H1 (cell line): ENCODE measurements around the gene CACFD1. TPM values are rescaled to one million over a fixed set of nuclear protein-coding genes. Genes with fewer than 3 reads are reported as not detected.

Source experiments
- CTCF ChIA-PET: fragments of 300-600 bp; sonication (Branson Sonifier 250); formaldehyde crosslinking; loops from one replicate; lab custom pipeline; 2021; ENCODE audit not compliant: partially characterized antibody; lab: Charles Lee
- POLR2A ChIA-PET: fragments of 300-600 bp; sonication (Branson Sonifier 250); formaldehyde crosslinking; loops from one replicate; lab custom pipeline; 2021; ENCODE audit warnings: inconsistent platforms; ENCODE audit not compliant: partially characterized antibody; lab: Charles Lee
- DNase-seq, 2 experiments: peaks; one replicate each; pipeline versions ENCODE4 v3.0.0 to v3.0.0-alpha.2; 2010 to 2022; ENCODE audit warnings: low spot score in 2 of 2, low read depth in 1 of 2, mixed read lengths in 1 of 2
- FAIRE-seq: peaks from 2 replicates; lab custom pipeline; 2011; peaks lifted over from hg19 to GRCh38; lab: Jason Lieb, UNC
- H2AFZ ChIP-seq: 2 replicates; pipeline ENCODE4 v1.8.1; 2012; ENCODE audit warnings: low read length, inconsistent platforms
- H2AK5ac ChIP-seq: 2 replicates; pipeline ENCODE4 v1.6.1; 2013; ENCODE audit warnings: low read depth, low read length
- H2BK120ac ChIP-seq: replicated peaks from 2 replicates; pipeline ENCODE3; 2013; ENCODE audit warnings: low read depth, low read length, inconsistent platforms
- H2BK12ac ChIP-seq: 2 replicates; pipeline ENCODE4 v1.6.1; 2013; ENCODE audit warnings: low read depth, low read length
- H2BK15ac ChIP-seq: 2 replicates; pipeline ENCODE4 v1.6.1; 2013; ENCODE audit warnings: low read length
- H2BK20ac ChIP-seq: 2 replicates; pipeline ENCODE4 v1.6.1; 2013; ENCODE audit warnings: low read length
- H2BK5ac ChIP-seq: 2 replicates; pipeline ENCODE4 v1.6.1; 2013; ENCODE audit warnings: low read depth, low read length
- H3K14ac ChIP-seq: 2 replicates; pipeline ENCODE4 v1.6.1; 2013; ENCODE audit warnings: inconsistent platforms; ENCODE audit not compliant: insufficient read length
- H3K18ac ChIP-seq: 2 replicates; pipeline ENCODE4 v1.6.1; 2013; ENCODE audit warnings: low read length; ENCODE audit errors: extremely low read depth
- H3K23ac ChIP-seq: 2 replicates; pipeline ENCODE4 v1.6.1; 2013; ENCODE audit warnings: inconsistent platforms; ENCODE audit not compliant: insufficient read length
- H3K23me2 ChIP-seq: 2 replicates; pipeline ENCODE4 v1.6.1; 2013; ENCODE audit warnings: low read depth, low read length
- H3K27ac ChIP-seq: 2 replicates; pipeline ENCODE4 v1.6.1; 2011; ENCODE audit warnings: low read depth, low read length, inconsistent platforms
- H3K27me3 ChIP-seq, 4 experiments: replicated peaks in 1 of 4; 1 replicate in 1 of 4; 2 replicates in 3 of 4; pipeline versions ENCODE4 v1.6.1 to v1.8.1; 2011 to 2013; ENCODE audit warnings: low read length in 3 of 4, mild to moderate bottlenecking in 3 of 4, inconsistent platforms in 2 of 4, mixed read lengths in 2 of 4, moderate library complexity in 1 of 4; ENCODE audit not compliant: control insufficient read depth in 3 of 4, insufficient read depth in 3 of 4; ENCODE audit errors: extremely low read depth in 1 of 4
- H3K36me3 ChIP-seq, 4 experiments: 2 replicates each; pipeline versions ENCODE4 v1.6.1 to v1.8.1; 2011 to 2013; ENCODE audit warnings: mild to moderate bottlenecking in 4 of 4, low read length in 3 of 4, moderate library complexity in 2 of 4, control low read depth in 1 of 4, inconsistent platforms in 1 of 4; ENCODE audit not compliant: insufficient read depth in 4 of 4, control insufficient read depth in 2 of 4
- H3K4ac ChIP-seq: replicated peaks from 2 replicates; pipeline ENCODE3; 2013; ENCODE audit warnings: low read length, low read depth, mixed read lengths, inconsistent platforms; ENCODE audit not compliant: insufficient read length
- H3K4me1 ChIP-seq, 4 experiments: replicated peaks in 1 of 4; 1 replicate in 1 of 4; 2 replicates in 3 of 4; pipeline versions ENCODE4 v1.6.1 to v1.8.1; 2011 to 2013; ENCODE audit warnings: low read length in 3 of 4, inconsistent platforms in 2 of 4, mixed read lengths in 1 of 4; ENCODE audit not compliant: insufficient read depth in 4 of 4, control insufficient read depth in 3 of 4
- H3K4me2 ChIP-seq, 2 experiments: 2 replicates each; pipeline versions ENCODE4 v1.6.1 to v1.8.1; 2011 to 2013; ENCODE audit warnings: low read depth in 2 of 2, low read length in 2 of 2, control low read depth in 1 of 2, inconsistent platforms in 1 of 2, mild to moderate bottlenecking in 1 of 2; ENCODE audit not compliant: insufficient read depth in 1 of 2
- H3K4me3 ChIP-seq, 4 experiments: fragments of 200-600, 300-600 bp in 1 of 4; sonication (generic), shearing (Covaris generic), sonication (Bioruptor Twin) in 1 of 4; 2 replicates each; pipeline versions ENCODE4 v1.5.1 to v1.8.1; 2011 to 2016; ENCODE audit warnings: low read length in 4 of 4, low read depth in 3 of 4, control low read depth in 2 of 4, inconsistent platforms in 2 of 4, mild to moderate bottlenecking in 2 of 4, mixed read lengths in 1 of 4, moderate library complexity in 1 of 4; ENCODE audit not compliant: insufficient read depth in 2 of 4; ENCODE audit errors: extremely low read depth in 1 of 4
- H3K56ac ChIP-seq: replicated peaks from 2 replicates; pipeline ENCODE3; 2013; ENCODE audit warnings: low read depth, mild to moderate bottlenecking, mixed read lengths, low read length, inconsistent platforms; ENCODE audit not compliant: insufficient read length
- H3K79me1 ChIP-seq: 2 replicates; pipeline ENCODE4 v1.6.1; 2013; ENCODE audit warnings: low read depth, low read length, control low read depth
- H3K79me2 ChIP-seq, 2 experiments: 2 replicates each; pipeline versions ENCODE4 v1.6.1 to v1.8.1; 2012 to 2013; ENCODE audit warnings: low read length in 2 of 2, mild to moderate bottlenecking in 2 of 2, inconsistent platforms in 1 of 2; ENCODE audit not compliant: insufficient read depth in 2 of 2, control insufficient read depth in 1 of 2
- H3K9ac ChIP-seq, 4 experiments: replicated peaks in 1 of 4; 1 replicate in 1 of 4; 2 replicates in 3 of 4; pipeline versions ENCODE4 v1.6.1 to v1.8.1; 2011 to 2013; ENCODE audit warnings: low read depth in 3 of 4, low read length in 3 of 4, control low read depth in 2 of 4, mild to moderate bottlenecking in 2 of 4, moderate library complexity in 2 of 4, inconsistent platforms in 1 of 4; ENCODE audit errors: extremely low read depth in 1 of 4
- H3K9me3 ChIP-seq, 2 experiments: 2 replicates each; pipeline versions ENCODE4 v1.6.1 to v1.8.1; 2012 to 2013; ENCODE audit warnings: mild to moderate bottlenecking in 2 of 2, moderate library complexity in 2 of 2, control low read depth in 1 of 2, inconsistent platforms in 1 of 2, low read depth in 1 of 2, low read length in 1 of 2, mixed read lengths in 1 of 2; ENCODE audit not compliant: insufficient read depth in 2 of 2
- H4K20me1 ChIP-seq, 2 experiments: replicated peaks in 1 of 2; 2 replicates each; pipeline versions ENCODE3 to v1.8.1; 2011 to 2013; ENCODE audit warnings: inconsistent platforms in 2 of 2, low read length in 2 of 2, mild to moderate bottlenecking in 1 of 2; ENCODE audit not compliant: insufficient read depth in 2 of 2, control insufficient read depth in 1 of 2
- H4K5ac ChIP-seq: 2 replicates; pipeline ENCODE4 v1.6.1; 2013; ENCODE audit warnings: low read length, low read depth, mixed read lengths, inconsistent platforms; ENCODE audit not compliant: insufficient read length
- H4K8ac ChIP-seq: 2 replicates; pipeline ENCODE4 v1.8.0; 2013; ENCODE audit warnings: mild to moderate bottlenecking, moderate library complexity, low read length, inconsistent platforms; ENCODE audit not compliant: insufficient read depth; ENCODE audit errors: extremely low read depth
- H4K91ac ChIP-seq: replicated peaks from 2 replicates; pipeline ENCODE3; 2013; ENCODE audit warnings: low read length, mixed read lengths, inconsistent platforms; ENCODE audit not compliant: insufficient read length
- ATF3 ChIP-seq: IDR thresholded peaks from 2 replicates; pipeline ENCODE4 v1.6.1; 2011; ENCODE audit warnings: low read depth, mild to moderate bottlenecking, low read length; ENCODE audit not compliant: insufficient read depth
- CTBP2 ChIP-seq: IDR thresholded peaks from 2 replicates; pipeline ENCODE4 v1.7.0; 2011; ENCODE audit warnings: borderline replicate concordance, mild to moderate bottlenecking, moderate library complexity, mixed read lengths, low read length; ENCODE audit not compliant: insufficient read depth, insufficient read length
- EP300 ChIP-seq, 2 experiments: IDR thresholded peaks; 1 replicate in 1 of 2; 2 replicates in 1 of 2; pipeline ENCODE4 v1.6.1; 2011 to 2012; ENCODE audit warnings: low read depth in 2 of 2, low read length in 2 of 2, mild to moderate bottlenecking in 2 of 2, borderline replicate concordance in 1 of 2, inconsistent platforms in 1 of 2, moderate library complexity in 1 of 2
- FOSL1 ChIP-seq: IDR thresholded peaks from 2 replicates; pipeline ENCODE4 v1.6.1; 2011; ENCODE audit warnings: mild to moderate bottlenecking, low read depth, low read length, moderate library complexity; ENCODE audit not compliant: insufficient read depth
- KDM1A ChIP-seq: fragments of 200-600, 300-600 bp; sonication (generic); IDR thresholded peaks from 2 replicates; pipeline ENCODE4 v1.7.1; 2016; ENCODE audit warnings: mild to moderate bottlenecking, low read length, borderline replicate concordance
- KDM4A ChIP-seq: IDR thresholded peaks from one replicate; pipeline ENCODE4 v1.7.1; 2012; ENCODE audit warnings: low read depth, mild to moderate bottlenecking, moderate library complexity, low read length, inconsistent platforms; ENCODE audit not compliant: severe bottlenecking
- MAFK ChIP-seq: IDR thresholded peaks from 2 replicates; pipeline ENCODE4 v1.6.1; 2012; ENCODE audit warnings: low read depth, mild to moderate bottlenecking, improper control_type of control experiment, low read length
- POU5F1 ChIP-seq: IDR thresholded peaks from 2 replicates; pipeline ENCODE4 v1.6.1; 2011; ENCODE audit warnings: low read depth, mild to moderate bottlenecking, low read length, moderate library complexity
- SIX5 ChIP-seq: IDR thresholded peaks from 2 replicates; pipeline ENCODE4 v1.6.1; 2011; ENCODE audit warnings: mild to moderate bottlenecking, low read depth, low read length
- SRF ChIP-seq: IDR thresholded peaks from 2 replicates; pipeline ENCODE4 v1.6.1; 2011; ENCODE audit warnings: mild to moderate bottlenecking, low read depth, low read length, moderate library complexity
- TBP ChIP-seq: IDR thresholded peaks from 2 replicates; pipeline ENCODE4 v1.6.1; 2011; ENCODE audit warnings: low read depth, low read length, improper control_type of control experiment
- WGBS, 2 experiments: shearing (Covaris generic) in 1 of 2; methylation state at CpG; one replicate each; pipeline versions ENCODE4 v1.1.6 to v1.1.7; 2013 to 2015; ENCODE audit warnings: low lambda C conversion rate in 2 of 2, mixed read lengths in 2 of 2, inconsistent platforms in 1 of 2, low coverage in 1 of 2, missing lambda C conversion rate in 1 of 2; ENCODE audit not compliant: insufficient replicate concordance in 2 of 2, insufficient coverage in 1 of 2, insufficient read length in 1 of 2; ENCODE audit errors: extremely low coverage in 1 of 2, missing lambda C conversion rate in 1 of 2; 5-methylcytosine and 5-hydroxymethylcytosine counted together
- polyA plus RNA-seq, 7 experiments: library from polyadenylated mRNA; depleted of rRNA in 3 of 7; stranded (reverse) in 5 of 7; unstranded in 2 of 7; fragments of >200 nt in 5 of 7; fragments of 200-250 nt in 2 of 7; gene quantifications; 1 replicate in 5 of 7; 2 replicates in 1 of 7; 4 replicates in 1 of 7; pipeline versions ENCODE4 v1.2.1 to v1.2.3, GENCODE V29; 2011 to 2013; ENCODE audit warnings: missing spikeins in 2 of 7, mixed read lengths in 2 of 7
- total RNA-seq: library from RNA; stranded (reverse); fragmentation: NEBNext Ultra II Directional; extraction: Animal tissue kit (Norgen Biotek cat#: 25700); gene quantifications from 2 replicates; pipeline ENCODE4 v1.2.1, GENCODE V29; 2021

CACFD1 gene
- total and polyA plus RNA-seq, 2 of the 8 experiments (the other 6 are each of a cell fraction or from before 2014, with no cell fraction given), result 13.4 to 15.5 TPM

GRCh38 chr9:133474215-133474614 lies 14.4 kb downstream of the CACFD1 start:
- H3K4ac ChIP-seq, result no peak overlapping the region
- H2BK20ac ChIP-seq, result no peak overlapping the region
- no peak overlapping the region for H2AFZ ChIP-seq
- POLR2A ChIA-PET, result interaction anchor here (1.4 to 1.5 kb wide), 2 partner anchors 16 to 125 kb away, joined by 4 to 8 read pairs; no protein-coding TSS in a partner anchor
- H2BK15ac ChIP-seq, result no peak overlapping the region
- no peak overlapping the region for H3K18ac ChIP-seq
- CTCF ChIA-PET, result interaction anchor here (0.9 to 1.8 kb wide), 7 partner anchors 10 to 288 kb away, joined by 3 to 8 read pairs (median 3); no protein-coding TSS in a partner anchor
- H4K20me1 ChIP-seq, result peaks cover 4 to 32% of the 10 kb centered on the region in 2 experiments
- H3K56ac ChIP-seq, result no peak overlapping the region
- no peak overlapping the region for H4K91ac ChIP-seq
- H3K23ac ChIP-seq, result no peak overlapping the region
- H3K27ac ChIP-seq, result no peak overlapping the region
- no peaks in the 10 kb centered on the region for H3K9me3 ChIP-seq
- peaks cover 0 to 7% (median 3%) of the 10 kb centered on the region in 4 experiments; a peak in 5 of 7 replicates for H3K4me1 ChIP-seq
- DNase-seq, result no peak
- peaks cover 2% of the 10 kb centered on the region for H3K79me1 ChIP-seq
- 68% methylated on average over 5 of the region's 5 CpGs; no CpG with 5 or more reads in 1 of the 2 experiments for WGBS, 2 experiments
- no peak overlapping the region for H3K4me3 ChIP-seq
- peaks cover 4% of the 10 kb centered on the region; the same call in 1 of the 2 replicates for H3K23me2 ChIP-seq
- H2BK120ac ChIP-seq, result no peak overlapping the region
- FAIRE-seq, result no peak
- no peak overlapping the region for H3K14ac ChIP-seq
- H3K9ac ChIP-seq, result no peak overlapping the region
- no peak overlapping the region for H2AK5ac ChIP-seq
- H2BK12ac ChIP-seq, result no peak overlapping the region
- H3K27me3 ChIP-seq, result no peaks in the 10 kb centered on the region
- H4K5ac ChIP-seq, result no peak overlapping the region
- peaks cover 0 to 6% of the 10 kb centered on the region in 2 experiments; a peak in 1 of 4 replicates for H3K79me2 ChIP-seq
- H4K8ac ChIP-seq, result no peak overlapping the region
- peaks cover 0 to 26% (median 6%) of the 10 kb centered on the region in 4 experiments; a peak in 5 of 8 replicates for H3K36me3 ChIP-seq
- H3K4me2 ChIP-seq, result no peak overlapping the region
- no peak overlapping the region for H2BK5ac ChIP-seq
- no peak for TF ChIP-seq CTBP2
- no peak for TF ChIP-seq MAFK
- no peak for TF ChIP-seq KDM1A
- TF ChIP-seq POU5F1, result no peak
- no peak for TF ChIP-seq SIX5
- no peak for TF ChIP-seq KDM4A
- no peak for TF ChIP-seq EP300 (IDR thresholded peaks at IDR 0.05; ENCODE audit: borderline replicate concordance in 1 of 2, low read depth in 2 of 2, low read length in 2 of 2)
- TF ChIP-seq SRF, result no peak
- no peak for TF ChIP-seq FOSL1
- TF ChIP-seq ATF3, result no peak
- TF ChIP-seq TBP, result no peak
